ENCODE measurements around the gene YPEL1.

DNA sequence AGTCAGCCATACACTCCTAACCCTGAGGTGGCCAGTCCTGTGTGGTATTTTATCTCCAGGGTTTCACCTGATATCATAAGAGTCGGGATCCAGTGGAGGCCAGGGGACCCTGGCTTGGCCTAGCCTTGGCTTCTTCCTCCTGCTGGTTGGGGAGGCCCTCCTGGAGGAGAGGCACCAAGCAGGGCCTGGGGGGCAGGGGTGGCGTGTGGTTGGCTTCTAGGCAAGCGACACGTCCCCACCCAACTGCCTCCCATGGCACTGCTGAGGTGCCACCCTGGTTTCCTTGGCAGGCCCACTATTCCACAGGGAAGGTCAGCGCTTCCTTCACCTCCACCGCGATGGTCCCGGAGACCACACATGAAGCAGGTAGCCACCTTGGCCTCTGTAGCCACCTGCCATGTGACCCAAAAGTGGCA is 49.4 kb downstream of the YPEL1 start:
- TF ChIP-seq EZH2 (IDR thresholded peaks at IDR 0.05) (no peak), POLR2AphosphoS5 (IDR thresholded peaks at IDR 0.05; ENCODE audit: borderline replicate concordance, low read depth, low read length) (no peak)
